Panc1 (cell line): ENCODE results near the gene CNTRL. TPM values are rescaled to one million over a fixed set of nuclear protein-coding genes. Genes with fewer than 3 reads are reported as not detected.

Experiments used
- ATAC-seq: fragments of 200-7000 bp; cut with Tn5 transposase; 2 replicates; pipeline ENCODE4 v1.9.1; 2020; ENCODE audit warnings: mild to moderate bottlenecking, moderate library complexity
- BruUV-seq: library from RNA; stranded (reverse); fragments of 400-500 nt; replicated peaks from 2 replicates; lab custom pipeline; 2021; lab: Mats Ljungman, UMichigan
- CTCF ChIA-PET: fragments of 300-600 bp; sonication (Branson Sonifier 250); formaldehyde crosslinking; loops from one replicate; lab custom pipeline; 2022; ENCODE audit warnings: antibody characterized with exemption; lab: Charles Lee
- POLR2A ChIA-PET: fragments of 300-600 bp; sonication (Branson Sonifier 250); formaldehyde crosslinking; loops from one replicate; lab custom pipeline; 2022; ENCODE audit warnings: antibody characterized with exemption; lab: Charles Lee
- DNase-seq: peaks from one replicate; pipeline ENCODE4 v3.0.0-alpha.2; 2010; ENCODE audit warnings: low read depth, low spot score
- H3K27ac ChIP-seq: 2 replicates; pipeline ENCODE4 v1.5.1; 2011; ENCODE audit warnings: mild to moderate bottlenecking, low read length, inconsistent platforms
- H3K27me3 ChIP-seq: fragments of 200-500 bp; sonication (Bioruptor generic); 2 replicates; pipeline ENCODE4 v1.6.0; 2014; ENCODE audit warnings: low read length, inconsistent platforms; ENCODE audit not compliant: control insufficient read depth, insufficient read depth
- H3K36me3 ChIP-seq: fragments of 200-500 bp; sonication (Bioruptor generic); 2 replicates; pipeline ENCODE4 v1.5.1; 2014; ENCODE audit warnings: inconsistent platforms, mild to moderate bottlenecking, low read length, moderate library complexity; ENCODE audit not compliant: control insufficient read depth, insufficient read depth
- H3K4me1 ChIP-seq: 2 replicates; pipeline ENCODE4 v1.5.1; 2011; ENCODE audit warnings: inconsistent platforms, mild to moderate bottlenecking, low read length, moderate library complexity; ENCODE audit not compliant: control insufficient read depth, insufficient read depth
- H3K4me3 ChIP-seq, 2 experiments: 2 replicates each; pipeline ENCODE4 v1.5.1; 2011 to 2012; ENCODE audit warnings: low read depth in 2 of 2, low read length in 2 of 2, mild to moderate bottlenecking in 2 of 2, inconsistent platforms in 1 of 2, moderate library complexity in 1 of 2
- H3K9me3 ChIP-seq: fragments of 200-500 bp; sonication (Bioruptor generic); 2 replicates; pipeline ENCODE4 v1.5.1; 2014; ENCODE audit warnings: low read depth, mild to moderate bottlenecking, inconsistent platforms, low read length, moderate library complexity; ENCODE audit not compliant: control insufficient read depth, insufficient read depth
- POLR2AphosphoS5 ChIP-seq: IDR thresholded peaks from 2 replicates; pipeline ENCODE4 v1.6.1; 2012; ENCODE audit warnings: mild to moderate bottlenecking, low read depth, low read length, moderate library complexity
- REST ChIP-seq, 2 experiments: IDR thresholded peaks; 2 replicates each; pipeline ENCODE4 v1.6.1; 2011 to 2012; ENCODE audit warnings: low read depth in 2 of 2, control low read depth in 1 of 2, low read length in 1 of 2, mild to moderate bottlenecking in 1 of 2, moderate library complexity in 1 of 2; ENCODE audit not compliant: insufficient read depth in 1 of 2
- SIN3A ChIP-seq: IDR thresholded peaks from 2 replicates; pipeline ENCODE4 v1.6.1; 2012; ENCODE audit warnings: low read depth, mild to moderate bottlenecking, low read length, moderate library complexity, borderline replicate concordance; ENCODE audit not compliant: insufficient read depth
- TCF7L2 ChIP-seq: IDR thresholded peaks from 2 replicates; pipeline ENCODE4 v1.6.1; 2011; ENCODE audit warnings: mild to moderate bottlenecking, low read depth, low read length, inconsistent platforms
- in situ Hi-C: cut with HindIII; loops from 2 replicates; pipeline ENCODE4 v1.10.0; 2016; ENCODE audit warnings: low sequenced_read_pairs, low pct_unique_long_range_greater_than_20kb
- intact Hi-C: fragments of 100-400 bp; cut with micrococcal nuclease; formaldehyde crosslinking; loops from one replicate; pipeline ENCODE4 v1.10.0; 2022; ENCODE audit not compliant: unreplicated experiment
- total RNA-seq: library from RNA; stranded (reverse); gene quantifications from one replicate; pipeline ENCODE4 v1.2.1, GENCODE V29; 2021; ENCODE audit not compliant: unreplicated experiment
- TF ChIP-seq, protein P1 (sequence below): fragments of 450-650 bp; IDR thresholded peaks from 2 replicates; pipeline ENCODE4 v1.5.1; 2017; ENCODE audit warnings: mild to moderate bottlenecking

The CNTRL gene
- total RNA-seq, 1 experiment from 2014 or later, result 11.5 TPM

DNA sequence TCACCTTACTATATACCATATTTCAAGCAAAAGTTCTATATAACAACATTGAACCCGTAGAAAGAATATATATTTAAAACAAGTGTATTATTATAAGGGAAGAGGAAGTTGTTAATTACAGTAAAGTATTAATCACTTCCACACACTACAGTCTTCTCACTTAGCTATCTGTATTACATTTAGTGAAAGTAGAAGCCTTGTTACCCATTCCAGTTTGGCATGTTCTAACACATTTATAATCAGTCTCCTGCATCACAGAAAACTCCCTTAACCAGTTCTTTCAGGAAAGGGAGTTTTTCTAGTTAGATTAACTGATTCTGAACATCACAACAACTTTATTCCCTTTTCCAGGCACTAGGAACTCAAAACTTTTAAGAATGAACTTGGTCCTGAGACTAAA is 120.0 kb downstream of the CNTRL start:
- in situ Hi-C loops (no loop called here), intact Hi-C loops (no loop called here)
- no TSS peak for BruUV-seq
- TF ChIP-seq, protein P1, sequence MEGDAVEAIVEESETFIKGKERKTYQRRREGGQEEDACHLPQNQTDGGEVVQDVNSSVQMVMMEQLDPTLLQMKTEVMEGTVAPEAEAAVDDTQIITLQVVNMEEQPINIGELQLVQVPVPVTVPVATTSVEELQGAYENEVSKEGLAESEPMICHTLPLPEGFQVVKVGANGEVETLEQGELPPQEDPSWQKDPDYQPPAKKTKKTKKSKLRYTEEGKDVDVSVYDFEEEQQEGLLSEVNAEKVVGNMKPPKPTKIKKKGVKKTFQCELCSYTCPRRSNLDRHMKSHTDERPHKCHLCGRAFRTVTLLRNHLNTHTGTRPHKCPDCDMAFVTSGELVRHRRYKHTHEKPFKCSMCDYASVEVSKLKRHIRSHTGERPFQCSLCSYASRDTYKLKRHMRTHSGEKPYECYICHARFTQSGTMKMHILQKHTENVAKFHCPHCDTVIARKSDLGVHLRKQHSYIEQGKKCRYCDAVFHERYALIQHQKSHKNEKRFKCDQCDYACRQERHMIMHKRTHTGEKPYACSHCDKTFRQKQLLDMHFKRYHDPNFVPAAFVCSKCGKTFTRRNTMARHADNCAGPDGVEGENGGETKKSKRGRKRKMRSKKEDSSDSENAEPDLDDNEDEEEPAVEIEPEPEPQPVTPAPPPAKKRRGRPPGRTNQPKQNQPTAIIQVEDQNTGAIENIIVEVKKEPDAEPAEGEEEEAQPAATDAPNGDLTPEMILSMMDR, result no peak
- no peak for DNase-seq
- no peak for ATAC-seq
- Histone ChIP-seq H3K36me3 (no peaks in the 10 kb centered on the region), H3K9me3 (no peaks in the 10 kb centered on the region), H3K27me3 (no peaks in the 10 kb centered on the region), H3K27ac (no peak overlapping the region), H3K4me3 (no peak overlapping the region), H3K4me1 (peaks cover 12% of the 10 kb centered on the region)
- POLR2A ChIA-PET, result no interaction called here
- CTCF ChIA-PET, result interaction anchor here (0.6 kb wide), 1 partner anchor 26 kb away, joined by 4 read pairs; no protein-coding TSS in a partner anchor

DNA sequence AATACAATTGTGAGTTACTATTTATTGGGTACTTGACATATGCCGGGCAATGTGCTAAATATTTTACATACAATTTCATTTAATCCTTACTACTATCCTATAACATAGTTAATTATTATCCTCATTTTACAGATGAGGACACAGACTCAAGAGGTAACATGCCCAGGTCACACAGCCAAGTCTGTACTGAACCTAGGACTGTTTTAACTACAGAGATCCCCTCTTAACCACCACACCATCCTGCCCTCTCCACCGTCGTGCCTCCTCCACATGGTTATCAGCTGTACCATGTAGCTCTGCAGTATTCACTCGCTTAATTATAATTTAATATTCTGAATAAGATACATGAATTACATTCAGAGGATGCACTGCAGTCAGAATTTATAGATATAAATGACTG is 121.6 kb downstream of the CNTRL start:
- no peak for DNase-seq
- peaks cover 14% of the 10 kb centered on the region for H3K4me1 ChIP-seq
- H3K27me3 ChIP-seq, result no peaks in the 10 kb centered on the region
- peaks cover 2% of the 10 kb centered on the region; the same call in 1 of the 2 replicates for H3K36me3 ChIP-seq
- H3K4me3 ChIP-seq, result no peak overlapping the region
- in situ Hi-C loops (no loop called here), intact Hi-C loops (no loop called here)
- ChIA-PET POLR2A (no interaction called here), CTCF (no interaction called here)
- H3K27ac ChIP-seq, result no peak overlapping the region
- H3K9me3 ChIP-seq, result no peaks in the 10 kb centered on the region
- no peak for TF ChIP-seq POLR2AphosphoS5
- no peak for TF ChIP-seq TCF7L2
- TF ChIP-seq SIN3A, result no peak
- TF ChIP-seq REST (IDR thresholded peaks at IDR 0.05; ENCODE audit: insufficient read depth in 1 of 2, low read depth in 2 of 2, low read length in 1 of 2), result no peak
- TF ChIP-seq, protein P1, result no peak
- ATAC-seq, result no peak
- BruUV-seq, result no TSS peak
